Kasumi-1 (cell line): Measurements from ENCODE around the gene WDR27.

Experiments
- DNase-seq, 2 experiments: peaks; one replicate each; lab custom pipeline; 2025; lab: John Stamatoyannopoulos, UW

The WDR27 gene

GRCh38 chr6:169701954-169702839, at the start of gene WDR27, which contains the start of gene C6orf120:
TSS of gene WDR27 (minus strand) at chr6:169702029. CDS start at chr6:169689005, 13,024 bp downstream.
TSS of gene C6orf120 (plus strand) at chr6:169702126. CDS start at chr6:169702460, 334 bp downstream.
- peak; percentile 92 to 93 for DNase-seq

DNA sequence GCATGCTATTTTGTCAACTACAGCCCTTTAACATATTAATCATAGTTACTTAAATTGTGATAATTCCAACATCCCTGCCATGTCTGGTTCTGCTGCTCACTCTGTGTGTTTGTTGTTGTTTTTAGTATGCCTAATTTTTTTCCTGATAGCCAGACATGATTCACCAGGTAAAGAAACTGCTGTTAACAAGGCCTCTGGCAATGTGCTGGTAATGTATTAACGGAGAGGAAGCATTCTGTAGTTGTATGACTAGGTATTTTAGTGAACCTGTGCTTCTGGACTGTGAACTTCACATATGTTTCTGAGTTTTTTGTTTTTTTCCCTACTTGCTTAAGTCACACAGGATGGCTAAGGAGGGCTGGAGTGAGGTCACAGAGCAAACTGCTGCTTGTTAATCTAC, 44.7 kb upstream of the WDR27 start:
- no peak for DNase-seq

DNA sequence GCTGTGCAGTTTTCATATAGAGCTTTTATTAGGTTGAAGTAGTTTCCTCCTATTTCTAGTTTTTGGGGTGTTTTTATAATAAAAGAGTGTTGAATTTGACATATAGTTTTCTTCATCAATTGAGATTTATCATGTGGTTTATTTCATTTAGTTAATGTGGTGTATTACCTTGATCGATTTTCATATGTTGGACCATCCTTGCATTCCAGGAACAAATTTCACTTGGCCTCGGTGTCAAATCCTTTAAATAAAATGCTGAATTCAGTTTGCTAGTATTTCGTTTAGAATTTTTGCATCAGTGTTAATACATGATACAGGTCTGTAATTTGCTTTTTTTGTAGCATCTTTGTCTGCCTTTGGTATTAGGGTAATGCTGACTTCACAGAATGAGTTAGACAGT, 43.6 kb upstream of the WDR27 start:
- DNase-seq, result no peak

DNA sequence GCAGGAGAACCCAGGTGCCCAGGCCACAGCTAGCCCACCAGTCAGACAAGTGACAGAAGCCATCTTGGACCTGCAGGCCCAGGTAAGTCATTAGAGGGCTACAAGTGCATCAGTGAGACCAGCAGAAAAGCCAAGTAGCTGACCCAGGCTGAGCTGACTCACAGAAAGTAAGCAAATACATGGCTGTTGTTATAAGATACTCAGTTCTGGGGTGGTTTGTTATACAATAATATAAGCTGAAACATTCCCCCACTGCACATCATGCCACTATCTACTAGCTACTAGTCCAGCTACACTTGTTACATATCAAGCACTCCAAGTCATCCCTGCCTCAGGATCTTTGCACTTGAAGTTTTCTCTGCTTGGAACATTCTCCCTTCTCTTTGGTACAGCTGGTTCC, 39.5 kb upstream of the WDR27 start:
- DNase-seq, result no peak

DNA sequence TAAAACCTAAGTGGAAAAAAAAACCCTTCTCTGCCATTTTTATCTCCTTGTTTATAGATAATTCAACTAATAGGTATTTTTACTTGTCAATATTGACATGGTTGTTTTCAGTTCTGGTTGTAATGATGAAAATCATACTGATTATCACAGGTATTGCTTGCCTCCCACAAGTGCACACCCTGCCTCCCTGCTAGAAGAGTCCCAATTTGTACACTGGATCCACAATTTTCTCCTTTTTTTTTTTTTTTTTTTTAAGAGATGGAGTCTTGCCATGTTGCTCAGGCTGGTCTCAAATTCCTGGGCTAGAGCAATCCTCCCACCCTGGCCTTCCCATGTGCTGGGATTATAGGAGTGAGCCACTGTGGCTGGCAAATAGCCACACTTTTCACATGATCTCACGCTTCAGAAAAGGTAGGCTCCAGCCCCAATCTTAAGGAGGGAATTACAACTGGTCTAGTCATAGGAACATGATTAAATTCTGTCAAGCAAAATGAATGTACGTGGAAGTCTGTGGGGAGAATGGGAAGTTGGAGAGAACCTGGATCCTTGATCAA, 37.2 kb upstream of the WDR27 start:
- no peak for DNase-seq

- no peak for DNase-seq
Measured at GRCh38 chr6:169738204-169738975, 36.6 kb upstream of the WDR27 start.

DNA sequence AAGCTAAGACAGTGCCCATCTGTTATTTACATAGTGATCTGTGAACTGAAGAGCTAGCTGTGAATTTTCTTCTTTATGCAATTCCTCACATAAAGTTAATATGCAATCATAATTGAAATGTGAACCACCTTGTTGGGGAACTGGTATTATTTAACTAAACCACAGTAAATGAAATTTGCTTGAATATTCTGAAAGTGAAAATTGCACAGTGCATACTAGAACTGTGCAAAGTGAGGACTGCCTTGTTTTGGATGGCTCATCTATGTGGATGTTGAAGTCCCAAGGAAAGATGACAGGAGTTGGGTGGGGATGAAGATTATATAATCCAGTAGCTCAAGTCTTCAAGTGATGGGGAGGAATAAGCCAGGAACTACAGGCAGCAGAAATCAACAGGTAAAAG, 28.1 kb upstream of the WDR27 start:
- DNase-seq, result no peak

GRCh38 chr6:169726963-169727362, 25.1 kb upstream of the WDR27 start:
- DNase-seq, result no peak

GRCh38 chr6:169726049-169726400, 24.2 kb upstream of the WDR27 start:
- no peak for DNase-seq

- DNase-seq, result peak; percentile 48 to 54
Measured at GRCh38 chr6:169725125-169726048, 23.6 kb upstream of the WDR27 start.

DNA sequence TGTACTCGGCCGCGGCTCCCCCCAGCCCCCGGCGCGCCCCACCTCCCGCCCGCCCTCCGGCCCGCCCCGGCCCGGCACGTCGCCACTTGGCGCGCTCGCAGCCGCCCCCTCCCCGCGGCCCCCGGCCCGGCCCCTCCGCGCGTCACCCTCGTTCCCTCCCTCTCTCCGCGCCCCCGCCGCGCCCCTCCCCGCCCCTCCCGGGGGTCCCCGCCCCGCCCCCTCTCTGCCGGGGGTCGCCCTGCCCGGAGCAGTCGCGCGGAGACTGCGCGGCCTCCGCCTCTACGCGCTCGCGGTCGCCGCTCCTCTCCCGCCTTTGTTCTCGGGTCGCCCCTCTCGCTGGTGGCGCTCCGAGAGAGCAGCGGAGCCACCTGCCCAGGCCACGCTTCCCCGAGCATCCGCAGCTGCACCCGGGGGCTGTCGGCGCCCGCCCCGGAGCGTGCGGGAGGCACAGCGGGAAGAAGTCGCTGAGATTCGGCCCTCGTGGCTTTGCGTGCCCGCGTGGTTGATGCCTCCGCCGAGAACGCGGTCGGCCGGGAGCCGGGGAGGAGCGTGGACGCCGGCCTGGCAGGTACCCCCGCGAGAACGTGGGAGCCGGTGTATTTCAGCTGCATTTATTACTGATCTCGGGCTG, 22.8 kb upstream of the WDR27 start, which contains the start of gene PHF10:
Gene PHF10, minus strand, starts transcription at position 7 of the 631 bp plus-strand sequence. CDS start 569 bp downstream, outside the sequence.
- peak; percentile 35 to 48 for DNase-seq

GRCh38 chr6:169723991-169724493, 22.2 kb upstream of the WDR27 start:
- DNase-seq, result no peak

- peak; percentile 40 to 48 for DNase-seq
Measured at GRCh38 chr6:169723200-169723909, 21.5 kb upstream of the WDR27 start.

DNA sequence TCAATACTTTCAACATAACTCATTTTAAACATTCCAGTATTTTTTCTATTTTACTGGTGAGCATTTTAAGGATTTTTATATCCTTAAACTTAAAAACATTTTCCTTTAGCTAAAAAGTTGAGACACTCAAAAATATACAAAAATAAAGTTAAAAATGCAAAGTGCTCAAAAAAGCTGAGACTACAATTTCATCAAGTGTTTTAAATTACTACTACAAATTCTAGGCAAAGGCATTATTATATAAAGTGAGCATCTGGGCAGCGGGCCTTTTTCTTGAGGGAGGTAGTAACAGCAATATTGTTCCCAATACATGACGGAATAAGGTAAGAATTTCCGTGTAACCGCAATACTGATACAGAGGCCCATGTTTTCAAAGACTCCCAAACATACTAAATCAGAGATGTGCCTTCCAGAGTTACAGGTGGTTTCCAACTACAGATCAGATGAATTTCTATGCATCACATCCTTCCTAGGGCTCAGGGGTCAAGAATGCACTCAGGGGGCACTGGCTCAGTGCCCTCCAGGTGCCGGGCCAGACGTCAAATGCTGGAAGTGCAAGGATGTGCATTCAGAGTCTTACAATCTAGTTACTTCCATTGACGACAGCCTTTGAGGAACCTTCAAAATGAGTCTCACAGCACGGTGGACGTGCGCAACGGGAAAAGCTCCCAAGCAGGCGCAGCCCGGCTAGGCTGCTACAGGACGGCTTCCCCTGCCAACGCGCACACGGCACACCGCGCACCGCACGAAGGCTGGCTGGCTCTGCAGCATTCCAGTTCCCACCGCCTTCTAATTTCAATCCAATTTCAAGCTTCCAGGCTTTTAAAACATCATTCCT, 20.8 kb upstream of the WDR27 start:
- peak; percentile 45 to 48 for DNase-seq

DNA sequence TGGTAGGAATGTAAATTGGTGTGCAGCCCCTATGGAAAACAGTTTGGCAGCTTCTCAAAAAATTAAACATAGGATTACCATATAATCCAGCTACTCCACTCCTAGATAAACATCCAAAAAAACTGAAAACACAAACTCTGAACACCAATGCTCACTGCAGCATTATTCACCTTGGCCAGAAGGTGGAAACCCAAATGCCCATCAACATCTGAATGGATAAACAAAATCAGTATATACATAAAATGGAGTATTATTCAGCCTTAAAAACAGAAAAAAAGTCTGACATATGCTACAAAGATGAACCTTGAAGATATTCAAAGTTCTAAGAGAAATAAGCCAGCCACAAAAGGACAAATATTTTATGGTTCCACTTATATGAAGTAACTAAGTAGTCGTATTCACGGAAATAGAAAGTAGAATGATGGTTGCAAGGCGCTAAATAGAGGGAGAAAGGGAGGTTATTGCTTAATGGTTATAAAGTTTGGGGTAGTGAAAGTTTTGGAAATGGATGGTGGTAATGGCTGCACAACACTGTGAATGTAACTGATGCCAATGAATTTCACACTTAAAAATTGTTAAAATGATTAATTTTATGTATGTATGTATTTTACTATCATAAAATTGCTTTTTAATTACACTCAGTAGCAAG, 18.5 kb upstream of the WDR27 start:
- no peak for DNase-seq

DNA sequence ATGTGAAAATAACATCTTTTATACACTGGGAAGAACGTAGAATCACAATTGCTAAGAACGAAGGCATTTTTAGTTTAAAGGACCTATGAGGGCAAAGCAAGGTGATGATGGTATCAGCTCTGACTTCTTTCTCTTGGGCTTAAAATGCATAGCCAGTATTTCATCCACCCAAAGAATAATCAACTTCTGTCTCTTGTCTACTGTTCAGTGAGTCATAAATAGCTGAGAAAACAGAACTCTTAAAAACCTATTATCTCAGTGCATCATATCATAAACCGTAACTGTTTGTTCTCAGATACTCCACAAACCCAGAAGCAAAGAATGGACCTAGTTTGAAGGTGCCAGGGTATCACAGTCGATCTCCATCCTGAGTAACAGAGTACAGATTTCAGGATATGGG, 17.3 kb upstream of the WDR27 start:
- no peak for DNase-seq

- DNase-seq, result no peak
Measured at GRCh38 chr6:169714595-169714994, 12.8 kb upstream of the WDR27 start.

- no peak for DNase-seq
Measured at GRCh38 chr6:169714178-169714577, 12.3 kb upstream of the WDR27 start.

DNA sequence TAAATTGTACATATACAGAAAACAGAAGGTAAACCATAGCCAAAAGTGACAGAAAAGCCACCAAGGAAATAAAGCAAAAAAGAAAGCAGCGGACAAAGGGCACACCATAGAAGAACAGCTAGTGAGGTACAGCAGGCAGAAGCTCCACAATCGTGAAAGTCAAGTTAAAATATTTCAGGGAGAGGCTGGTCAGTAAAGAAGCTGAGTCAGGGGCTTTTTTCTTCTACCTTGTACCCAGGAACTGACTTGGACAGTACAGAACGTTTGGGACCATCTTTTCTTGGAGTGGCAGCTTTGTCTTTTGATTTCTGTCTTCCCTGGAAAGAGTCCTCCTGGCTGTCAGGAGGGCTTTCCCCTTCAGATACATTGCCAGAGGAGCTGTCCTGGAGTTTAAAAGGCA, 8.2 kb upstream of the WDR27 start:
- DNase-seq, result no peak
